GM12878 (cell line): ENCODE data around the gene CACNA1D. TPM values are rescaled to one million over a fixed set of nuclear protein-coding genes. Genes with fewer than 3 reads are reported as not detected.

Experiments
- ATAC-seq: fragments of 200-7000 bp; cut with Tn5 transposase; 3 replicates; pipeline ENCODE4 v1.9.1; 2020; ENCODE audit warnings: mild to moderate bottlenecking, moderate library complexity
- BruUV-seq: library from RNA; stranded (reverse); fragments of 400-500 nt; replicated peaks from 2 replicates; lab custom pipeline; 2021; lab: Mats Ljungman, UMichigan
- CTCF ChIA-PET: fragments of 300-600 bp; sonication (Branson Sonifier 250); formaldehyde crosslinking; extraction: SDS; loops from one replicate; lab custom pipeline; 2021; ENCODE audit warnings: inconsistent platforms; lab: Yijun Ruan, JAX
- POLR2A ChIA-PET: fragments of 350-600 bp; formaldehyde crosslinking; extraction: SDS; loops from one replicate; lab custom pipeline; 2021; ENCODE audit warnings: inconsistent platforms; lab: Charles Lee
- RAD21 ChIA-PET: fragments of 300-600 bp; sonication (Branson Sonifier 250); formaldehyde crosslinking; loops from one replicate; lab custom pipeline; 2023; ENCODE audit warnings: antibody characterized with exemption; ENCODE audit not compliant: unreplicated experiment; lab: Charles Lee
- SMC1A ChIA-PET: fragments of 300-600 bp; sonication (Branson Sonifier 250); formaldehyde crosslinking; loops from one replicate; lab custom pipeline; 2023; ENCODE audit not compliant: unreplicated experiment, uncharacterized antibody; lab: Charles Lee
- DNase-seq: peaks from one replicate; pipeline ENCODE4 v3.0.0-alpha.2; 2011; ENCODE audit warnings: low read depth, low spot score
- FAIRE-seq: peaks from 3 replicates; lab custom pipeline; 2011; peaks lifted over from hg19 to GRCh38; lab: Jason Lieb, UNC
- H2AFZ ChIP-seq: 2 replicates; pipeline ENCODE4 v1.6.0; 2011; ENCODE audit warnings: low read depth, low read length, control low read depth; ENCODE audit not compliant: control insufficient read depth
- H3K27ac ChIP-seq: 2 replicates; pipeline ENCODE4 v1.5.1; 2011; ENCODE audit warnings: control low read depth; ENCODE audit not compliant: control insufficient read depth, insufficient read depth
- H3K27me3 ChIP-seq, 2 experiments: replicated peaks in 1 of 2; 2 replicates each; pipeline versions ENCODE4 v1.6.0 to v1.6.1; 2011; ENCODE audit warnings: low read length in 1 of 2; ENCODE audit not compliant: control insufficient read depth in 2 of 2, insufficient read depth in 2 of 2
- H3K36me3 ChIP-seq, 2 experiments: 2 replicates each; pipeline ENCODE4 v1.5.1; 2011; ENCODE audit warnings: low read length in 1 of 2; ENCODE audit not compliant: control insufficient read depth in 2 of 2, insufficient read depth in 2 of 2
- H3K4me1 ChIP-seq: 2 replicates; pipeline ENCODE4 v1.6.1; 2011; ENCODE audit warnings: mild to moderate bottlenecking, low read length, moderate library complexity, mixed read lengths; ENCODE audit not compliant: control insufficient read depth, insufficient read depth
- H3K4me2 ChIP-seq: 2 replicates; pipeline ENCODE4 v1.6.0; 2011; ENCODE audit warnings: control low read depth; ENCODE audit not compliant: control insufficient read depth, insufficient read depth
- H3K4me3 ChIP-seq: fragments of 200-600 bp; sonication (generic); 2 replicates; pipeline ENCODE4 v1.5.1; 2016
- H3K79me2 ChIP-seq: 2 replicates; pipeline ENCODE4 v1.6.0; 2011; ENCODE audit warnings: low read length; ENCODE audit not compliant: control insufficient read depth, insufficient read depth
- H3K9ac ChIP-seq: 2 replicates; pipeline ENCODE4 v1.8.0; 2011; ENCODE audit warnings: low read length, control low read depth, mixed read lengths; ENCODE audit not compliant: control insufficient read depth, insufficient read depth
- H3K9me3 ChIP-seq: replicated peaks from 3 replicates; pipeline ENCODE4 v1.5.1; 2011; ENCODE audit warnings: mild to moderate bottlenecking, low read length; ENCODE audit not compliant: control insufficient read depth, insufficient read depth
- H4K20me1 ChIP-seq: 2 replicates; pipeline ENCODE4 v1.6.0; 2011; ENCODE audit not compliant: control insufficient read depth, insufficient read depth
- ASH2L ChIP-seq: fragments of 300-600, 200-600 bp; sonication (generic); IDR thresholded peaks from 2 replicates; pipeline ENCODE4 v1.6.1; 2017; ENCODE audit warnings: low read depth, mild to moderate bottlenecking, borderline replicate concordance
- BMI1 ChIP-seq: fragments of 450-650 bp; IDR thresholded peaks from 2 replicates; pipeline ENCODE4 v1.6.1; 2016; ENCODE audit warnings: mild to moderate bottlenecking, moderate library complexity, borderline replicate concordance
- E2F4 ChIP-seq: IDR thresholded peaks from 2 replicates; pipeline ENCODE4 v1.6.1; 2012; ENCODE audit warnings: low read depth, low read length, improper control_type of control experiment
- EP300 ChIP-seq, 2 experiments: fragments of 150-350 bp in 1 of 2; IDR thresholded peaks; 2 replicates each; pipeline ENCODE4 v1.6.1; 2011 to 2012; ENCODE audit warnings: low read depth in 2 of 2, low read length in 2 of 2, borderline replicate concordance in 1 of 2, improper control_type of control experiment in 1 of 2, inconsistent platforms in 1 of 2; ENCODE audit not compliant: control insufficient read depth in 1 of 2
- NFIC ChIP-seq: IDR thresholded peaks from 2 replicates; pipeline ENCODE4 v1.6.1; 2012; ENCODE audit warnings: low read depth, mild to moderate bottlenecking, inconsistent platforms, low read length, moderate library complexity
- NFYB ChIP-seq: IDR thresholded peaks from 2 replicates; pipeline ENCODE4 v1.6.1; 2011; ENCODE audit warnings: low read depth, mild to moderate bottlenecking, low read length, improper control_type of control experiment, moderate library complexity; ENCODE audit not compliant: insufficient read depth
- PKNOX1 ChIP-seq: fragments of 450-650 bp; IDR thresholded peaks from 2 replicates; pipeline ENCODE4 v1.6.1; 2016; ENCODE audit warnings: mild to moderate bottlenecking
- RELA ChIP-seq: fragments of 450-650 bp; IDR thresholded peaks from 2 replicates; pipeline ENCODE4 v1.8.0; 2014; ENCODE audit warnings: borderline replicate concordance; ENCODE audit not compliant: partially characterized antibody
- STAT3 ChIP-seq: IDR thresholded peaks from 2 replicates; pipeline ENCODE4 v1.6.1; 2011; ENCODE audit warnings: low read depth, low read length, improper control_type of control experiment
- TCF7 ChIP-seq: IDR thresholded peaks from 2 replicates; pipeline ENCODE4 v1.6.1; 2014; ENCODE audit warnings: antibody characterized with exemption, borderline replicate concordance
- ZSCAN29 ChIP-seq: fragments of 450-650 bp; IDR thresholded peaks from 2 replicates; pipeline ENCODE4 v1.6.1; 2017; ENCODE audit warnings: mild to moderate bottlenecking, moderate library complexity
- WGBS: methylation state at CpG from one replicate; pipeline ENCODE4 v1.1.6; 2016; ENCODE audit warnings: low lambda C conversion rate; ENCODE audit not compliant: insufficient replicate concordance, insufficient coverage; ENCODE audit errors: missing lambda C conversion rate; 5-methylcytosine and 5-hydroxymethylcytosine counted together
- in situ Hi-C: fragments of 300-500 bp; cut with MboI; formaldehyde crosslinking; loops from 9 replicates; pipeline ENCODE4 v1.14.3; 2018; ENCODE audit warnings: mixed read lengths
- intact Hi-C: fragments of 100-400 bp; cut with micrococcal nuclease; formaldehyde crosslinking; loops from one replicate; pipeline ENCODE4 v1.14.2; 2022; ENCODE audit not compliant: unreplicated experiment
- polyA plus RNA-seq, 11 experiments: library from polyadenylated mRNA; depleted of rRNA in 4 of 11; unstranded in 6 of 11; stranded (reverse) in 5 of 11; fragments of >200 nt; fragmentation: Nextera tagmentation in 4 of 11; fragmentation: Illumina TruSeq in 1 of 11; extraction: Ambion mirVana in 4 of 11; extraction: Trizol in 1 of 11; gene quantifications; 1 replicate in 1 of 11; 2 replicates in 10 of 11; pipeline versions ENCODE4 v1.2.1 to v1.2.3, GENCODE V29; 2011 to 2016; ENCODE audit warnings: inconsistent platforms in 2 of 11, missing spikeins in 2 of 11, low read depth in 1 of 11
- total RNA-seq, 4 experiments: library from RNA; depleted of rRNA in 3 of 4; stranded (reverse); fragments of >200 nt in 3 of 4; fragmentation: Illumina TruSeq in 1 of 4; extraction: Trizol in 1 of 4; gene quantifications; 2 replicates each; pipeline versions ENCODE4 v1.2.1 to v1.2.3, GENCODE V29; 2013 to 2021
- TF ChIP-seq, protein P1 (sequence below): fragments of 150-350 bp; IDR thresholded peaks from 2 replicates; pipeline ENCODE4 v1.6.1; 2014; ENCODE audit warnings: mild to moderate bottlenecking, low read depth, low read length

The CACNA1D gene
- total and polyA plus RNA-seq, 10 of the 15 experiments (the other 5 are each of a cell fraction or from before 2014, with no cell fraction given): 0.21 to 24.4 (median 1.6) TPM

DNA sequence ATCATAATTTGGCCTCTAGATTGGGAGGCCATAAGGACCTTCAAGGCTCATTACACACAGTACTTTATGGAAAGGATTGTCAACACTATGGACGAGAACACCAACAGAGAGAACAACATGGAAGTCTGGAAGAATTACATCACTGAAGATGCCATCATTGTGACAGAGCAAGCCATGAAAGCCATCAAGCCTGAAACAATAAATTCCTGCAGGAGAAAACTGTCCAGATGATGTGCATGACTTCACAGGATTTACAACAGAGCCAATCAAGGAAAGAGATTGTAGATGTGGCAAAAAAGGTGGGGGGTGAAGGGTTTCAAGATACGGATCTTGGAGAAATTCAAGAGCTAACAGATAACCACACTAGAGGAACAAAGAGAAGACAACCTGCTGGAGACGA lies 367.8 kb downstream of the CACNA1D start:
- WGBS: 96% methylated on average over 3 of the region's 3 CpGs
- no peak for FAIRE-seq

DNA sequence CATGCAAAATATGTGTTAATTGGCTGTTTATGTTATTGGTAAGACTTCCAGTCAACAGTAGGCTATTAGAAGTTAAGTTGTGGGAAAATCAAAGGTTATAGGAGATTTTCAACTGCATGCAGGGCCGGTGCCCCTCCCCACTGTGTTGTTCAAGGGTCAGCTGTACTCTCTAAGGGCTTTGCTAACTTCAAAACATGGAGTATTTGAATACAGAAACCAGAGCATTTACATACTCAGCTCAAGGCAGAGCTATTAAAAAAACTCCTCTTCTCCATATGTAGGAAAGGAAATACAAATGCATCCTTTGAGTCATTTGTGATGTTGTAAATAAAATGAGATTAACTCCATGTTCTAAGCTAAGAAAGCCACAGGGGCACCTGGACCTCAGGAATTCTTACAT lies 368.7 kb downstream of the CACNA1D start:
- no TSS peak for BruUV-seq
- CTCF ChIA-PET: interaction anchor here (0.6 to 2.6 kb wide), 5 partner anchors 12 to 485 kb away, joined by 3 to 15 read pairs (median 5); no protein-coding TSS in a partner anchor
- no peak for TF ChIP-seq NFIC
- no peak for TF ChIP-seq TCF7
- TF ChIP-seq STAT3: no peak
- TF ChIP-seq, protein P1, sequence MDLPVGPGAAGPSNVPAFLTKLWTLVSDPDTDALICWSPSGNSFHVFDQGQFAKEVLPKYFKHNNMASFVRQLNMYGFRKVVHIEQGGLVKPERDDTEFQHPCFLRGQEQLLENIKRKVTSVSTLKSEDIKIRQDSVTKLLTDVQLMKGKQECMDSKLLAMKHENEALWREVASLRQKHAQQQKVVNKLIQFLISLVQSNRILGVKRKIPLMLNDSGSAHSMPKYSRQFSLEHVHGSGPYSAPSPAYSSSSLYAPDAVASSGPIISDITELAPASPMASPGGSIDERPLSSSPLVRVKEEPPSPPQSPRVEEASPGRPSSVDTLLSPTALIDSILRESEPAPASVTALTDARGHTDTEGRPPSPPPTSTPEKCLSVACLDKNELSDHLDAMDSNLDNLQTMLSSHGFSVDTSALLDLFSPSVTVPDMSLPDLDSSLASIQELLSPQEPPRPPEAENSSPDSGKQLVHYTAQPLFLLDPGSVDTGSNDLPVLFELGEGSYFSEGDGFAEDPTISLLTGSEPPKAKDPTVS: no peak
- no peak for TF ChIP-seq NFYB
- no peak for TF ChIP-seq E2F4
- TF ChIP-seq RELA: no peak
- no peak for TF ChIP-seq BMI1
- no peak for TF ChIP-seq PKNOX1

More for the DNA sequence above, 367.8 kb downstream of the CACNA1D start:
- DNase-seq: no peak
- Histone ChIP-seq H3K9ac (no peak overlapping the region), H3K4me3 (no peak overlapping the region), H3K9me3 (no peaks in the 10 kb centered on the region), H3K79me2 (no peaks in the 10 kb centered on the region), H3K36me3 (peaks cover 0 to 10% of the 10 kb centered on the region in 2 experiments; a peak in 3 of 4 replicates), H3K4me2 (no peak overlapping the region), H3K4me1 (peaks cover 4% of the 10 kb centered on the region), H3K27me3 (no peaks in the 10 kb centered on the region), H4K20me1 (no peaks in the 10 kb centered on the region), H2AFZ (no peak overlapping the region), H3K27ac (no peak overlapping the region)
- ChIA-PET POLR2A (no interaction called here), SMC1A (interaction anchor here (2.5 kb wide), 1 partner anchor 132 kb away, joined by 7 read pairs; no protein-coding TSS in a partner anchor), RAD21 (no interaction called here), CTCF (interaction anchor here (1.5 to 2.6 kb wide), 2 partner anchors 15 to 134 kb away, joined by 6 to 15 read pairs; no protein-coding TSS in a partner anchor)
- intact Hi-C loops: no loop called here
- no peak for ATAC-seq
- no TSS peak for BruUV-seq
- TF ChIP-seq ZSCAN29 (no peak), ASH2L (no peak), EP300 (IDR thresholded peaks at IDR 0.05; ENCODE audit: borderline replicate concordance in 1 of 2, control insufficient read depth in 1 of 2, low read depth in 2 of 2, low read length in 2 of 2) (no peak)
- in situ Hi-C loops: no loop called here

More for the DNA sequence above, 368.7 kb downstream of the CACNA1D start:
- H3K27ac ChIP-seq: no peak overlapping the region
- H3K79me2 ChIP-seq: no peaks in the 10 kb centered on the region
- ATAC-seq: no peak
- H3K9ac ChIP-seq: no peak overlapping the region
- H3K27me3 ChIP-seq: no peaks in the 10 kb centered on the region
- in situ Hi-C loops (no loop called here), intact Hi-C loops (no loop called here)
- H3K4me3 ChIP-seq: no peak overlapping the region
- peaks cover 0 to 10% of the 10 kb centered on the region in 2 experiments; a peak in 3 of 4 replicates for H3K36me3 ChIP-seq
- ChIA-PET SMC1A (interaction anchor here (1.0 to 2.5 kb wide), 4 partner anchors 13 to 133 kb away, joined by 3 to 7 read pairs (median 5); no protein-coding TSS in a partner anchor), POLR2A (interaction anchor here (0.6 to 0.7 kb wide), 2 partner anchors 14 to 56 kb away, joined by 3 to 4 read pairs; no protein-coding TSS in a partner anchor), RAD21 (interaction anchor here (1.5 kb wide), 1 partner anchor 15 kb away, joined by 6 read pairs; no protein-coding TSS in a partner anchor)
- H4K20me1 ChIP-seq: no peaks in the 10 kb centered on the region
- no peaks in the 10 kb centered on the region for H3K4me1 ChIP-seq
- H3K4me2 ChIP-seq: no peak overlapping the region
- 0% methylated on average over 1 of the region's 1 CpG for WGBS
- H2AFZ ChIP-seq: no peak overlapping the region
- DNase-seq: no peak
- H3K9me3 ChIP-seq: no peaks in the 10 kb centered on the region
- no peak for FAIRE-seq
